Body of pancreas (tissue), 4 donors: Measurements from ENCODE around the gene RNF212. TPM values are rescaled to one million over a fixed set of nuclear protein-coding genes. Genes with fewer than 3 reads are reported as not detected.

Experiments
- ATAC-seq: fragments of 150-250 bp; one replicate; pipeline ENCODE4 v1.9.1; 2016
- DNase-seq, 4 donors: peaks; one replicate each; pipeline ENCODE4 v3.0.0-alpha.2; 2019
- H3K27ac ChIP-seq, 4 donors: fragments of 200-600 bp; sonication (generic); 1 replicate in 3 of 4; 2 replicates in 1 of 4; pipeline versions ENCODE4 v1.5.1 to v1.6.1; 2016 to 2019; ENCODE audit warnings: mild to moderate bottlenecking in 1 of 4, mixed read lengths in 1 of 4, moderate library complexity in 1 of 4
- H3K27me3 ChIP-seq, 2 donors: fragments of 200-600 bp; sonication (generic); one replicate each; pipeline ENCODE4 v1.6.0; 2016; ENCODE audit warnings: mild to moderate bottlenecking in 1 of 2
- H3K36me3 ChIP-seq, 2 donors: fragments of 200-600 bp; sonication (generic); replicated peaks in 1 of 2; 2 replicates each; pipeline ENCODE4 v1.5.1; 2016; ENCODE audit warnings: low read depth in 2 of 2; ENCODE audit not compliant: insufficient read depth in 1 of 2
- H3K4me1 ChIP-seq: fragments of 200-600 bp; sonication (generic); one replicate; pipeline ENCODE4 v1.6.0; 2016
- H3K4me3 ChIP-seq, 2 donors: fragments of 200-600 bp; sonication (generic); 1 replicate in 1 of 2; 2 replicates in 1 of 2; pipeline ENCODE4 v1.5.1; 2016 to 2019
- H3K9me3 ChIP-seq, 3 donors: fragments of 200-600 bp; sonication (generic); 1 replicate in 2 of 3; 2 replicates in 1 of 3; pipeline ENCODE4 v1.5.1; 2016
- CTCF ChIP-seq, 7 experiments: fragments of 450-650 bp in 4 of 7; fragments of 200-600 bp in 3 of 7; sonication (generic) in 3 of 7; IDR thresholded peaks; one replicate each; pipeline ENCODE4 v1.5.1; 2016 to 2019; ENCODE audit warnings: antibody characterized with exemption in 7 of 7
- POLR2A ChIP-seq, 3 donors: fragments of 450-650 bp; IDR thresholded peaks; one replicate each; pipeline ENCODE4 v1.6.1; 2016; ENCODE audit warnings: antibody characterized with exemption in 3 of 3, mild to moderate bottlenecking in 2 of 3
- WGBS, 2 donors: methylation state at CpG; one replicate each; pipeline ENCODE4 v1.1.5; 2017; 5-methylcytosine and 5-hydroxymethylcytosine counted together
- intact Hi-C: fragments of 100-400 bp; cut with DNase I; formaldehyde crosslinking; loops from one replicate; pipeline ENCODE4 v1.15.1; 2023
- total RNA-seq, 2 donors: library from RNA; depleted of rRNA; stranded (reverse); fragments of >200 nt; gene quantifications; one replicate each; pipeline ENCODE4 v1.1.0, GENCODE V29; 2016

The RNF212 gene
- total RNA-seq, 2 donors from 2014 or later, result 8.2 to 20.5 TPM

GRCh38 chr4:1085404-1085799 lies 28.0 kb downstream of the RNF212 start:
- TF ChIP-seq POLR2A (IDR thresholded peaks at IDR 0.05) (no peak), CTCF (IDR thresholded peaks at IDR 0.05) (no peak)
- DNase-seq (no peak), ATAC-seq (no peak)
- Histone ChIP-seq H3K27me3 (no peaks in the 10 kb centered on the region), H3K9me3 (peaks cover 0 to 5% (median 0%) of the 10 kb centered on the region in 3 donors), H3K27ac (no peak overlapping the region), H3K4me1 (peaks cover 22% of the 10 kb centered on the region), H3K4me3 (no peak overlapping the region), H3K36me3 (no peaks in the 10 kb centered on the region)
- 80% methylated on average over 7 of the region's 7 CpGs for WGBS, 2 donors
- intact Hi-C loops, result no loop called here

GRCh38 chr4:1084796-1085403 lies 28.5 kb downstream of the RNF212 start:
- Histone ChIP-seq H3K4me1 (peaks cover 22% of the 10 kb centered on the region), H3K27me3 (no peaks in the 10 kb centered on the region), H3K4me3 (no peak overlapping the region), H3K9me3 (peaks cover 0 to 5% (median 0%) of the 10 kb centered on the region in 3 donors), H3K27ac (no peak overlapping the region), H3K36me3 (no peaks in the 10 kb centered on the region)
- WGBS, 2 donors, result 61 to 63% methylated on average over 13 of the region's 13 CpGs
- no peak for DNase-seq
- no peak for ATAC-seq
- no peak for TF ChIP-seq CTCF (IDR thresholded peaks at IDR 0.05)
- no peak for TF ChIP-seq POLR2A (IDR thresholded peaks at IDR 0.05)
- intact Hi-C loops, result no loop called here

GRCh38 chr4:1084394-1084793 lies 29.0 kb downstream of the RNF212 start:
- WGBS, 2 donors, result 90 to 99% methylated on average over 7 of the region's 7 CpGs
- TF ChIP-seq POLR2A (IDR thresholded peaks at IDR 0.05) (no peak), CTCF (IDR thresholded peaks at IDR 0.05) (no peak)
- DNase-seq, result no peak

GRCh38 chr4:1082215-1083182 lies 30.9 kb downstream of the RNF212 start:
- peak overlapping the region; percentile 71 to 94 (median 82) for H3K27ac ChIP-seq
- ATAC-seq, result peak; percentile 99

More at GRCh38 chr4:1084394-1084793, 29.0 kb downstream of the RNF212 start:
- no peak for ATAC-seq
- intact Hi-C loops, result no loop called here
- no peak overlapping the region for H3K27ac ChIP-seq
- H3K4me3 ChIP-seq, result no peak overlapping the region
- H3K9me3 ChIP-seq, result peaks cover 0 to 5% (median 0%) of the 10 kb centered on the region in 3 donors
- H3K36me3 ChIP-seq, result no peaks in the 10 kb centered on the region
- no peaks in the 10 kb centered on the region for H3K27me3 ChIP-seq
- peaks cover 22% of the 10 kb centered on the region for H3K4me1 ChIP-seq

More at GRCh38 chr4:1082215-1083182, 30.9 kb downstream of the RNF212 start:
- H3K9me3 ChIP-seq, result no peaks in the 10 kb centered on the region
- TF ChIP-seq CTCF (IDR thresholded peaks at IDR 0.05) (peak in 3 of 7 experiments; percentile 11 to 26 (median 13)), POLR2A (IDR thresholded peaks at IDR 0.05) (peak in 2 of 3 donors; percentile 35 to 44)
- H3K4me1 ChIP-seq, result peaks cover 22% of the 10 kb centered on the region
- no peaks in the 10 kb centered on the region for H3K36me3 ChIP-seq
- 39 to 49% methylated on average over 24 to 29 of the region's 29 CpGs for WGBS, 2 donors
- intact Hi-C loops, result no loop called here
- peak; percentile 92 to 98 (median 96) for DNase-seq
- H3K27me3 ChIP-seq, result no peaks in the 10 kb centered on the region
- no peak overlapping the region for H3K4me3 ChIP-seq
